GM12874 (cell line): Measurements from ENCODE around the gene ZNF512.
A peak's percentile ranks its signal among the peaks of the same experiment; 100 is the strongest.

ENCODE experiments used
- CTCF ChIP-seq: IDR thresholded peaks from 2 replicates; pipeline ENCODE4 v1.5.1; 2011; ENCODE audit warnings: low read depth, mild to moderate bottlenecking, control low read depth, low read length, moderate library complexity; ENCODE audit not compliant: insufficient read depth

ZNF512 gene, protein sequence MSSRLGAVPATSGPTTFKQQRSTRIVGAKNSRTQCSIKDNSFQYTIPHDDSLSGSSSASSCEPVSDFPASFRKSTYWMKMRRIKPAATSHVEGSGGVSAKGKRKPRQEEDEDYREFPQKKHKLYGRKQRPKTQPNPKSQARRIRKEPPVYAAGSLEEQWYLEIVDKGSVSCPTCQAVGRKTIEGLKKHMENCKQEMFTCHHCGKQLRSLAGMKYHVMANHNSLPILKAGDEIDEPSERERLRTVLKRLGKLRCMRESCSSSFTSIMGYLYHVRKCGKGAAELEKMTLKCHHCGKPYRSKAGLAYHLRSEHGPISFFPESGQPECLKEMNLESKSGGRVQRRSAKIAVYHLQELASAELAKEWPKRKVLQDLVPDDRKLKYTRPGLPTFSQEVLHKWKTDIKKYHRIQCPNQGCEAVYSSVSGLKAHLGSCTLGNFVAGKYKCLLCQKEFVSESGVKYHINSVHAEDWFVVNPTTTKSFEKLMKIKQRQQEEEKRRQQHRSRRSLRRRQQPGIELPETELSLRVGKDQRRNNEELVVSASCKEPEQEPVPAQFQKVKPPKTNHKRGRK

GRCh38 chr2:27582695-27583389, at the start of gene ZNF512:
Gene ZNF512, plus strand, starts transcription at chr2:27583042. Its CDS starts 71 bp downstream, at chr2:27583113.
- TF ChIP-seq CTCF, result 0 out of 2 replicates have a peak, but pooled peaks have one; percentile 10

GRCh38 chr2:27537287-27537686, 45.6 kb upstream of the ZNF512 start:
- no peak for TF ChIP-seq CTCF

- no peak for TF ChIP-seq CTCF
Observed at GRCh38 chr2:27544143-27544821, 38.6 kb upstream of the ZNF512 start.

DNA sequence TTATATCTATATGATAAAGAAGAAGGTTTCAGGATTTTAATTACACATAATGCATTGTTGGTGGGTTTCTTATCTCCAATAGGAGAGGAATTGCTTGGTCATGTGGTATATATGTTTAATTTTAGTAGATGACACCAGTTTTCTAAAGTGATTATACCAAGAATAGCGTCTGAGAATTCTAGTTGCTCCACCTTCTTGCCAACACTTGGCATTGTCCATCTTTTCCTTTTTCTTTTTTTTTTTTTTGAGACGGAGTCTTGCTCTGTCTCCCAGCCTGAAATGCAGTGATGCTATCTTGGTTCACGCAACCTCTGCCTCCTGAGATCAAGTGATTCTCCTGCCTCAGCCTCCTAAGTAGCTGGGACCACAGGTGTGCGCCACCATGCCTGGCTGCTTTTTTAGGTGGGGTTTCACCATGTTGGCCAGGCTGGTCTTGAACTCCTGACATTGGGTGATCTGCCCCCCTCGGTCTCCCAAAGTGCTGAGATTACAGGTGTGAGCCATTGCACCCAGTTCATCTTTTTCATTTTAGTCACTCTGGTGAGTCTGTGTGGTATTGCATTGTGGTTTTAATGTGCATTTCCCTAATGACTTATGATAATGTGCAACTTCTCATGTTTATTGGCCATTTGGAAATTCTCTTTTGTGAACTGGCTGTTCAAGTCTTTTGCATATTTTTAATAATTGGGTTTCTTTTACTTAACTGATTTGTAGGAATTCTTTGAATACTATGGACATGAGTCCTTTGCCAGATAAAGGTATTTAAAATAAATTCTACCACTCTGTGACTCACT, 37.3 kb upstream of the ZNF512 start:
- no peak for TF ChIP-seq CTCF

- TF ChIP-seq CTCF, result no peak
Observed at GRCh38 chr2:27549303-27549702, 33.5 kb upstream of the ZNF512 start.

DNA sequence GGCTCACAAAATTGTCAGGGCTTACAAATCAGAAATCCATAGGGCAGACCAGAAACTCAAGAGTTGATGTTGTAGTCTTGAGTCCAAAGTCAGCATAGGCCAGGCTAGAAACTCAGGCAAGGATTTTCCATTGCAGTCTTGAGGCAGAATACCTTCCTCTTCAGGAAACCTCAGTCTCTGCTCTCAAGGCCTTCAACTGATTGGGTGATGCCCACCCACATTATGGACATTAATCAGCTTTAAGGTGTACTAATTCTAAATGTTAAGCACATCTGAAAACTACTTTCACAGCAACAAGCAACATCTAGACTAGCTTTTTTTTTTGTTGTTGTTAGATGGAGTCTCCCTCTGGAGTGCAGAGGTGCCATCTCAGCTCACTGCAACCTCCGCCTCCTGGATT, 31.3 kb upstream of the ZNF512 start:
- TF ChIP-seq CTCF, result no peak
